ENCODE measurements around the gene GUCY2D.
"Not testable (repeated sequence)": the region's sequence is repeated elsewhere in the genome, so short reads cannot be mapped to it uniquely, and the experiment has no call there.

- TF ChIP-seq CTCF (optimal IDR thresholded peaks at IDR 0.05 in 1 of 3, IDR thresholded peaks at IDR 0.05 in 1 of 3, conservative IDR thresholded peaks at IDR 0.05 in 1 of 3; ENCODE audit: extremely low read depth in 1 of 3, insufficient read depth in 2 of 3, low read length in 3 of 3); EZH2 (IDR thresholded peaks at IDR 0.05; ENCODE audit: low read length): not testable (repeated sequence)
These were observed 49.1 kb upstream of the GUCY2D start for GRCh38 chr17:7953266-7953665.

All from keratinocyte (primary cell).